SK-N-SH (cell line): ENCODE results near the gene IFT25.

Source experiments
- CTCF ChIP-seq: fragments of 200-600 bp; sonication (generic); IDR thresholded peaks from 2 replicates; pipeline ENCODE4 v1.6.1; 2017; ENCODE audit warnings: antibody characterized with exemption, mild to moderate bottlenecking, moderate library complexity
- FOXM1 ChIP-seq: IDR thresholded peaks from 2 replicates; pipeline ENCODE4 v1.4.0; 2012; ENCODE audit warnings: low read depth, mild to moderate bottlenecking
- GATA2 ChIP-seq: sonication (generic); formaldehyde crosslinking; IDR thresholded peaks from 2 replicates; pipeline ENCODE4 v1.5.0; 2020; ENCODE audit warnings: mild to moderate bottlenecking, missing genetic modification reagents
- RAD21 ChIP-seq: IDR thresholded peaks from 2 replicates; pipeline ENCODE4 v1.6.1; 2012; ENCODE audit warnings: mild to moderate bottlenecking, low read length
- USF2 ChIP-seq: fragments of 150-350 bp; IDR thresholded peaks from 2 replicates; pipeline ENCODE4 v1.6.1; 2017; ENCODE audit warnings: antibody characterized with exemption, low read length, low read depth, borderline replicate concordance
- ZBTB33 ChIP-seq: IDR thresholded peaks from 2 replicates; pipeline ENCODE4 v1.4.0; 2012; ENCODE audit warnings: low read depth, borderline replicate concordance

- TF ChIP-seq FOXM1 (no peak), CTCF (no peak), RAD21 (no peak), GATA2 (CRISPR knock-in tag) (no peak), USF2 (no peak), ZBTB33 (no peak)
Measured at GRCh38 chr1:53934170-53934765, 11.2 kb downstream of the IFT25 start.
